IMR-90 (cell line): ENCODE results near the gene KRTAP10-5. TPM values are rescaled to one million over a fixed set of nuclear protein-coding genes. Genes with fewer than 3 reads are reported as not detected.

Source experiments
- ATAC-seq: fragments of 200-7000 bp; cut with Tn5 transposase; 2 replicates; pipeline ENCODE4 v1.9.1; 2020; ENCODE audit warnings: low read depth, mild to moderate bottlenecking, moderate library complexity
- BruUV-seq: library from RNA; stranded (reverse); fragments of 400-500 nt; replicated peaks from 2 replicates; lab custom pipeline; 2021; lab: Mats Ljungman, UMichigan
- CTCF ChIA-PET: fragments of 300-600 bp; formaldehyde crosslinking; extraction: SDS; loops from one replicate; lab custom pipeline; 2021; ENCODE audit warnings: antibody characterized with exemption; lab: Yijun Ruan, JAX
- POLR2A ChIA-PET: fragments of 300-600 bp; sonication (Branson Sonifier 250); formaldehyde crosslinking; loops from one replicate; lab custom pipeline; 2022; ENCODE audit warnings: antibody characterized with exemption; ENCODE audit not compliant: unreplicated experiment; lab: Charles Lee
- DNase-seq: peaks from one replicate; pipeline ENCODE4 v3.0.0; 2013
- H2AFZ ChIP-seq: replicated peaks from 2 replicates; pipeline ENCODE3; 2013; ENCODE audit warnings: low read length, mild to moderate bottlenecking; ENCODE audit not compliant: poor library complexity
- H2AK5ac ChIP-seq: 2 replicates; pipeline ENCODE4 v1.6.1; 2013; ENCODE audit warnings: low read depth, low read length, inconsistent platforms
- H2AK9ac ChIP-seq: replicated peaks from 2 replicates; pipeline ENCODE3; 2013; ENCODE audit warnings: mild to moderate bottlenecking, low read depth, low read length, moderate library complexity; ENCODE audit not compliant: poor library complexity
- H2BK120ac ChIP-seq: 2 replicates; pipeline ENCODE4 v1.6.1; 2013; ENCODE audit warnings: low read depth, low read length, inconsistent platforms
- H2BK15ac ChIP-seq: 3 replicates; pipeline ENCODE4 v1.6.1; 2013; ENCODE audit warnings: low read depth, low read length, inconsistent platforms
- H2BK20ac ChIP-seq: 2 replicates; pipeline ENCODE4 v1.6.1; 2013; ENCODE audit warnings: low read depth, mild to moderate bottlenecking, inconsistent platforms, low read length, moderate library complexity
- H2BK5ac ChIP-seq: 2 replicates; pipeline ENCODE4 v1.6.1; 2013; ENCODE audit warnings: mild to moderate bottlenecking, low read depth, low read length, inconsistent platforms; ENCODE audit not compliant: poor library complexity, severe bottlenecking
- H3K14ac ChIP-seq: replicated peaks from 2 replicates; pipeline ENCODE4 v1.6.1; 2013; ENCODE audit warnings: low read depth, low read length, inconsistent platforms
- H3K18ac ChIP-seq: 2 replicates; pipeline ENCODE4 v1.6.1; 2013; ENCODE audit warnings: low read depth, low read length, control low read depth
- H3K23ac ChIP-seq: 2 replicates; pipeline ENCODE4 v1.6.1; 2013; ENCODE audit warnings: low read depth, low read length, inconsistent platforms
- H3K27ac ChIP-seq: 2 replicates; pipeline ENCODE4 v1.5.1; 2013; ENCODE audit warnings: mild to moderate bottlenecking, control low read depth, low read length; ENCODE audit not compliant: insufficient read depth
- H3K27me3 ChIP-seq: 2 replicates; pipeline ENCODE4 v1.6.1; 2013; ENCODE audit warnings: low read length; ENCODE audit not compliant: control insufficient read depth, insufficient read depth
- H3K36me3 ChIP-seq: 2 replicates; pipeline ENCODE4 v1.6.1; 2013; ENCODE audit warnings: low read length, mixed read lengths; ENCODE audit not compliant: control insufficient read depth, insufficient read depth
- H3K4ac ChIP-seq: 2 replicates; pipeline ENCODE4 v1.6.1; 2013; ENCODE audit warnings: low read depth, low read length, inconsistent platforms
- H3K4me1 ChIP-seq: 2 replicates; pipeline ENCODE4 v1.6.1; 2013; ENCODE audit warnings: low read length, mixed read lengths; ENCODE audit not compliant: control insufficient read depth, insufficient read depth
- H3K4me2 ChIP-seq: 2 replicates; pipeline ENCODE4 v1.6.1; 2013; ENCODE audit warnings: low read depth, mild to moderate bottlenecking, control low read depth, low read length, moderate library complexity
- H3K4me3 ChIP-seq: 2 replicates; pipeline ENCODE4 v1.5.1; 2013; ENCODE audit warnings: low read depth, mild to moderate bottlenecking, control low read depth, low read length, moderate library complexity; ENCODE audit not compliant: insufficient read depth
- H3K56ac ChIP-seq: 2 replicates; pipeline ENCODE4 v1.6.1; 2013; ENCODE audit warnings: low read length, inconsistent platforms; ENCODE audit not compliant: insufficient read depth; ENCODE audit errors: extremely low read depth
- H3K79me1 ChIP-seq, 2 experiments: 2 replicates each; pipeline ENCODE4 v1.6.1; 2013; ENCODE audit warnings: low read length in 2 of 2, inconsistent platforms in 1 of 2, low read depth in 1 of 2
- H3K9ac ChIP-seq: 2 replicates; pipeline ENCODE4 v1.6.1; 2013; ENCODE audit warnings: low read depth, low read length, control low read depth
- H3K9me1 ChIP-seq: 2 replicates; pipeline ENCODE4 v1.6.1; 2013; ENCODE audit warnings: low read length, inconsistent platforms; ENCODE audit not compliant: insufficient read depth
- H3K9me3 ChIP-seq: 2 replicates; pipeline ENCODE4 v1.6.1; 2013; ENCODE audit warnings: low read length; ENCODE audit not compliant: control insufficient read depth, insufficient read depth
- H4K20me1 ChIP-seq: 2 replicates; pipeline ENCODE4 v1.6.1; 2013; ENCODE audit warnings: low read length, inconsistent platforms; ENCODE audit not compliant: insufficient read depth
- H4K5ac ChIP-seq: 2 replicates; pipeline ENCODE4 v1.6.1; 2013; ENCODE audit warnings: mild to moderate bottlenecking, low read depth, low read length, control low read depth
- H4K8ac ChIP-seq, 2 experiments: 2 replicates each; pipeline ENCODE4 v1.6.1; 2013; ENCODE audit warnings: low read depth in 2 of 2, low read length in 2 of 2, control low read depth in 1 of 2, inconsistent platforms in 1 of 2
- H4K91ac ChIP-seq: 2 replicates; pipeline ENCODE4 v1.6.1; 2013; ENCODE audit warnings: low read depth, low read length, inconsistent platforms; ENCODE audit not compliant: insufficient read depth
- CEBPB ChIP-seq: IDR thresholded peaks from 2 replicates; pipeline ENCODE4 v1.6.1; 2012; ENCODE audit warnings: low read depth, low read length, improper control_type of control experiment
- CTCF ChIP-seq: conservative IDR thresholded peaks from 2 replicates; pipeline ENCODE4 v1.5.1; 2012; ENCODE audit warnings: mild to moderate bottlenecking, low read depth, low read length, improper control_type of control experiment
- FOS ChIP-seq: fragments of 150-350 bp; IDR thresholded peaks from 2 replicates; pipeline ENCODE4 v1.6.1; 2016; ENCODE audit warnings: low read depth, low read length
- MXI1 ChIP-seq: IDR thresholded peaks from 2 replicates; pipeline ENCODE4 v1.6.1; 2012; ENCODE audit warnings: low read depth, mild to moderate bottlenecking, low read length, moderate library complexity, borderline replicate concordance
- NFE2L2 ChIP-seq: fragments of 150-350 bp; IDR thresholded peaks from 2 replicates; pipeline ENCODE4 v1.6.1; 2016; ENCODE audit warnings: low read depth, mild to moderate bottlenecking, low read length
- POLR2A ChIP-seq: IDR thresholded peaks from 2 replicates; pipeline ENCODE4 v1.6.1; 2012; ENCODE audit warnings: mild to moderate bottlenecking, low read depth, low read length
- RAD21 ChIP-seq: IDR thresholded peaks from 2 replicates; pipeline ENCODE4 v1.6.1; 2012; ENCODE audit warnings: low read length, improper control_type of control experiment
- RCOR1 ChIP-seq: IDR thresholded peaks from 2 replicates; pipeline ENCODE4 v1.6.1; 2012; ENCODE audit warnings: mild to moderate bottlenecking, low read length, improper control_type of control experiment; ENCODE audit not compliant: insufficient replicate concordance
- RFX5 ChIP-seq: IDR thresholded peaks from 2 replicates; pipeline ENCODE4 v1.8.0; 2012; ENCODE audit warnings: low read depth, mild to moderate bottlenecking, low read length, moderate library complexity
- USF2 ChIP-seq: fragments of 150-350 bp; IDR thresholded peaks from 2 replicates; pipeline ENCODE4 v1.6.1; 2017; ENCODE audit warnings: mild to moderate bottlenecking, antibody characterized with exemption, low read length, low read depth
- WGBS, 2 experiments: methylation state at CpG; one replicate each; pipeline versions ENCODE4 v1.1.5 to v1.1.7; 2013; ENCODE audit warnings: missing lambda C conversion rate in 2 of 2; ENCODE audit not compliant: insufficient read length in 1 of 2; ENCODE audit errors: extremely low coverage in 2 of 2; 5-methylcytosine and 5-hydroxymethylcytosine counted together
- dilution Hi-C: fragments of 300-500 bp; cut with HindIII; formaldehyde crosslinking; loops from one replicate; pipeline ENCODE4 v1.14.3; 2018; ENCODE audit warnings: low sequenced_read_pairs; ENCODE audit not compliant: unreplicated experiment
- in situ Hi-C: fragments of 300-500 bp; cut with MboI; formaldehyde crosslinking; loops from 3 replicates; pipeline ENCODE4 v1.14.3; 2019; ENCODE audit warnings: low sequenced_read_pairs, inconsistent platforms, mixed read lengths
- intact Hi-C: fragments of 100-400 bp; cut with micrococcal nuclease; formaldehyde crosslinking; loops from 2 replicates; pipeline ENCODE4 v1.10.0; 2022
- polyA plus RNA-seq, 3 experiments: library from polyadenylated mRNA; depleted of rRNA; stranded (reverse); fragments of >200 nt; gene quantifications; 2 replicates each; pipeline ENCODE4 v1.2.3, GENCODE V29; 2012; ENCODE audit warnings: low replicate concordance in 1 of 3
- total RNA-seq: library from RNA; depleted of rRNA; stranded (reverse); fragments of >200 nt; gene quantifications from 2 replicates; pipeline ENCODE4 v1.2.3, GENCODE V29; 2012
- TF ChIP-seq, protein P1 (sequence below): fragments of 150-350 bp; IDR thresholded peaks from 2 replicates; pipeline ENCODE4 v1.6.1; 2016; ENCODE audit warnings: low read depth, mild to moderate bottlenecking, low read length, moderate library complexity, borderline replicate concordance

The KRTAP10-5 gene
- total and polyA plus RNA-seq, 2 of the 4 experiments (the other 2 are of a cell fraction) = not detected

GRCh38 chr21:44566403-44566802, 14.0 kb downstream of the KRTAP10-5 start:
- TF ChIP-seq RFX5 (no peak), CEBPB (no peak), POLR2A (no peak), RAD21 (no peak), MXI1 (no peak), CTCF (no peak), USF2 (no peak), RCOR1 (no peak), NFE2L2 (no peak), FOS (no peak)
- TF ChIP-seq, protein P1, sequence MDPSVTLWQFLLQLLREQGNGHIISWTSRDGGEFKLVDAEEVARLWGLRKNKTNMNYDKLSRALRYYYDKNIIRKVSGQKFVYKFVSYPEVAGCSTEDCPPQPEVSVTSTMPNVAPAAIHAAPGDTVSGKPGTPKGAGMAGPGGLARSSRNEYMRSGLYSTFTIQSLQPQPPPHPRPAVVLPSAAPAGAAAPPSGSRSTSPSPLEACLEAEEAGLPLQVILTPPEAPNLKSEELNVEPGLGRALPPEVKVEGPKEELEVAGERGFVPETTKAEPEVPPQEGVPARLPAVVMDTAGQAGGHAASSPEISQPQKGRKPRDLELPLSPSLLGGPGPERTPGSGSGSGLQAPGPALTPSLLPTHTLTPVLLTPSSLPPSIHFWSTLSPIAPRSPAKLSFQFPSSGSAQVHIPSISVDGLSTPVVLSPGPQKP = no peak
- no peak overlapping the region for H2AK5ac ChIP-seq
- H4K20me1 ChIP-seq = no peaks in the 10 kb centered on the region
- ChIA-PET POLR2A (no interaction called here), CTCF (no interaction called here)
- H3K9ac ChIP-seq = no peak overlapping the region
- intact Hi-C loops = no loop called here
- no peak for DNase-seq
- no peak overlapping the region for H4K5ac ChIP-seq
- no peak overlapping the region for H3K27ac ChIP-seq
- no peak overlapping the region for H2AK9ac ChIP-seq
- H4K8ac ChIP-seq = no peak overlapping the region
- H3K79me1 ChIP-seq = no peaks in the 10 kb centered on the region
- no peak overlapping the region for H2BK15ac ChIP-seq
- no peak overlapping the region for H3K23ac ChIP-seq
- H3K27me3 ChIP-seq = no peaks in the 10 kb centered on the region; the same call in 1 of the 2 replicates
- dilution Hi-C loops = no loop called here
- BruUV-seq = no TSS peak
- no peak overlapping the region for H2BK120ac ChIP-seq
- no peak overlapping the region for H4K91ac ChIP-seq
- no peaks in the 10 kb centered on the region for H3K9me1 ChIP-seq
- peaks cover 4% of the 10 kb centered on the region for H3K9me3 ChIP-seq
- H3K4me3 ChIP-seq = no peak overlapping the region
- H3K4me1 ChIP-seq = no peaks in the 10 kb centered on the region
- H3K4ac ChIP-seq = no peak overlapping the region
- H2AFZ ChIP-seq = no peak overlapping the region
- no peak overlapping the region for H2BK5ac ChIP-seq
- H3K18ac ChIP-seq = no peak overlapping the region
- no peak overlapping the region for H3K14ac ChIP-seq
- no peak overlapping the region for H3K4me2 ChIP-seq
- no peak for ATAC-seq
- no peak overlapping the region for H2BK20ac ChIP-seq
- in situ Hi-C loops = no loop called here
- no peak overlapping the region for H3K56ac ChIP-seq
- H3K36me3 ChIP-seq = no peaks in the 10 kb centered on the region
- no CpG with 5 or more reads among the region's 1 CpG for WGBS, 2 experiments
